Measurements from ENCODE around the gene KRT76. TPM values are rescaled to one million over a fixed set of nuclear protein-coding genes. Genes with fewer than 3 reads are reported as not detected.
A peak's percentile ranks its signal among the peaks of the same experiment; 100 is the strongest.

KRT76 gene
- total and polyA plus RNA-seq, 4 donors: not detected

DNA sequence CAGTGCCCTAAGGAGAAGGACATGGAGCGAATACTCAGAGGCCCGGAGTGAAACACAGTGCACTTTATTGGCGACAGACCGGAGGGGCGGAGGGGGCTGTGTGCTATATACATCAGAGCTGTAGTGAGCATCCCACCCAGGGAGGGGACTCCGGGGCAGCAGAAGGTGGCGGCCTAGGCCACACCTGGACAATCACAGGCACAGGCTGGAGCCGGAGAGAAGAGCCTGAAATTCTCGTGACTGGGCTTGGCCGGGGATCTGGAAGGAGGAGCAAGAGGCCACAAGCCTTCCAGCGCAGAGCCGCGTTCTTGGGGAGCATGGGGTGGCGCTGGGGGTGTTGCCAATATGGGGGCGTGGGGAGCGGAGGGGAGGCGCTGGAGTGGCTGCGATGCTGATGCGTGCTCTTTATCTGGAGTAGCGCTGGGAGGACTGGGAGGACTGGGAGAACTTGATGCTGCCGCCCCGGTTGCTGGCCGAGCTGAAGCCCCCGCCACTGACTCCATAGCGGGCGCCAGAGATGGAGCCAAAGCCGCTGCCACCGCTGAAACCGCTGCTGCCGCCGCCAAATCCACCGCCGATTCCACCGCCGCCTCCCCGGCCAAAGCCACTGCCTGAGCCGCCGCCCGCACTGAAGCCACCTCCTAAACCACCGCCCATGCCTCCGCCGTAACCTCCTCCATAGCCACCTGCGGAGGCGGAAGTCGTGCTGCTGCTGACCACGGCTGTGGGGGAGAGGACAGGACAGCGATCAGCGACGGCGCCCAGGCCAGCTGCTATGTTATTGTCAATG lies 12.7 kb upstream of the KRT76 start:
- H3K27me3 ChIP-seq (ENCODE audit: control insufficient read depth in 3 of 3, insufficient read depth in 3 of 3, low read length in 2 of 3): peaks cover 0 to 34% (median 21%) of the 10 kb centered on the region in 3 donors
- whole genome bisulfite sequencing, 2 donors: 23 to 25% methylated on average over 44 to 50 of the region's 50 CpGs
- H3K4me3 ChIP-seq: no peak overlapping the region
- H3K4me1 ChIP-seq (ENCODE audit: control insufficient read depth in 5 of 5, insufficient read depth in 5 of 5, low read length in 5 of 5): peaks cover 0 to 3% (median 0%) of the 10 kb centered on the region in 5 donors
- DNase-seq: peak in 1 of 3 donors; percentile 7
- H3K9ac ChIP-seq (ENCODE audit: insufficient read depth in 1 of 2, low read length in 2 of 2): no peak overlapping the region
- H3K27ac ChIP-seq (ENCODE audit: low read depth in 1 of 2, low read length in 1 of 2): no peak overlapping the region
- no peaks in the 10 kb centered on the region for H3K36me3 ChIP-seq (ENCODE audit: control insufficient read depth in 4 of 4, insufficient read depth in 4 of 4, low read length in 4 of 4)
- ATAC-seq (ENCODE audit: insufficient read depth, low FRiP score): no peak
- TF ChIP-seq, protein P1, sequence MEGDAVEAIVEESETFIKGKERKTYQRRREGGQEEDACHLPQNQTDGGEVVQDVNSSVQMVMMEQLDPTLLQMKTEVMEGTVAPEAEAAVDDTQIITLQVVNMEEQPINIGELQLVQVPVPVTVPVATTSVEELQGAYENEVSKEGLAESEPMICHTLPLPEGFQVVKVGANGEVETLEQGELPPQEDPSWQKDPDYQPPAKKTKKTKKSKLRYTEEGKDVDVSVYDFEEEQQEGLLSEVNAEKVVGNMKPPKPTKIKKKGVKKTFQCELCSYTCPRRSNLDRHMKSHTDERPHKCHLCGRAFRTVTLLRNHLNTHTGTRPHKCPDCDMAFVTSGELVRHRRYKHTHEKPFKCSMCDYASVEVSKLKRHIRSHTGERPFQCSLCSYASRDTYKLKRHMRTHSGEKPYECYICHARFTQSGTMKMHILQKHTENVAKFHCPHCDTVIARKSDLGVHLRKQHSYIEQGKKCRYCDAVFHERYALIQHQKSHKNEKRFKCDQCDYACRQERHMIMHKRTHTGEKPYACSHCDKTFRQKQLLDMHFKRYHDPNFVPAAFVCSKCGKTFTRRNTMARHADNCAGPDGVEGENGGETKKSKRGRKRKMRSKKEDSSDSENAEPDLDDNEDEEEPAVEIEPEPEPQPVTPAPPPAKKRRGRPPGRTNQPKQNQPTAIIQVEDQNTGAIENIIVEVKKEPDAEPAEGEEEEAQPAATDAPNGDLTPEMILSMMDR (IDR thresholded peaks at IDR 0.05; ENCODE audit: control extremely low read depth, extremely low read depth): no peak
- no peaks in the 10 kb centered on the region for H3K9me3 ChIP-seq (ENCODE audit: control insufficient read depth in 4 of 4, insufficient read depth in 3 of 4, low read length in 3 of 4)

DNA sequence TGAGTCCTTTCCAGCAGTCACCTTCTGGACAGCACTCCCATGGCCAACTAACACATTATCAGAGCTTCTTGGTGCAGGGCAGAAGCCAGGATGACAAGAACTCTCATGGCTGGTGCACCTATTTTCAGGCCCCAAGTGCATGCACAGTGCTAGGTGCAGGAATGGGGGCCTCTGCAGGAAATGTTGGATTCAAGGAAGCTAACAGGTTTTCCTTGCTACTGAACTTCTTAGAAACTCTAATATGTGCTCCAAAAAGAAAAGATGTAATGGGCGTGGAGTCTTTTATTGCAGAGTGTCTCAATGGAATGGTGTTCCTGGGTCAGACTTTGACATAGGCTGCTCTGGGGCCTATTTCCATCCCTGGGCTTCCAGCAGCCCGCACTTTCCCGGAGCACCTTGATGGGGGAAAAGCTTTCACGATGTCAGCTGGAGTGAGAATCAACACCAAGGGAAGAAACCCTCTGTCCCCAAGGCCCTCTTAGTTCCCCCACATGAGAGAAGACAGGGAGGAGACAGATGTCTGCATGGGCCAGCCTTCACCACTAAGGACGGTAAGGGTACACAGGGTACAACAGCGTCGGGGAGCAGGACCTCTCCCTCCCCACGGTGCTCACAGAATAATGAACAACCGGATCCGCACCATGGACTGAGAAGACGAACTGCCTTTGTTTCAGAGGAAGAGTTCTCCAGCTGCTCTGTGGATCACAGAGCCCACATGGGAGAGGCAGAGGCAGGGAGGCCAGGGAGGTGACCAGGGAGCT lies 11.9 kb upstream of the KRT76 start:
- Histone ChIP-seq H3K4me3 (no peak overlapping the region), H3K27me3 (ENCODE audit: control insufficient read depth in 3 of 3, insufficient read depth in 3 of 3, low read length in 2 of 3) (peaks cover 0 to 40% (median 21%) of the 10 kb centered on the region in 3 donors), H3K9me3 (ENCODE audit: control insufficient read depth in 4 of 4, insufficient read depth in 3 of 4, low read length in 3 of 4) (no peaks in the 10 kb centered on the region), H3K27ac (ENCODE audit: low read depth in 1 of 2, low read length in 1 of 2) (no peak overlapping the region), H3K36me3 (ENCODE audit: control insufficient read depth in 4 of 4, insufficient read depth in 4 of 4, low read length in 4 of 4) (no peaks in the 10 kb centered on the region), H3K4me1 (ENCODE audit: control insufficient read depth in 5 of 5, insufficient read depth in 5 of 5, low read length in 5 of 5) (peaks cover 0 to 3% (median 0%) of the 10 kb centered on the region in 5 donors), H3K9ac (ENCODE audit: insufficient read depth in 1 of 2, low read length in 2 of 2) (no peak overlapping the region)
- 95 to 96% methylated on average over 11 of the region's 11 CpGs for WGBS, 2 donors
- DNase-seq (no peak), ATAC-seq (ENCODE audit: insufficient read depth, low FRiP score) (no peak)
- TF ChIP-seq, protein P1 (IDR thresholded peaks at IDR 0.05; ENCODE audit: control extremely low read depth, extremely low read depth): no peak

DNA sequence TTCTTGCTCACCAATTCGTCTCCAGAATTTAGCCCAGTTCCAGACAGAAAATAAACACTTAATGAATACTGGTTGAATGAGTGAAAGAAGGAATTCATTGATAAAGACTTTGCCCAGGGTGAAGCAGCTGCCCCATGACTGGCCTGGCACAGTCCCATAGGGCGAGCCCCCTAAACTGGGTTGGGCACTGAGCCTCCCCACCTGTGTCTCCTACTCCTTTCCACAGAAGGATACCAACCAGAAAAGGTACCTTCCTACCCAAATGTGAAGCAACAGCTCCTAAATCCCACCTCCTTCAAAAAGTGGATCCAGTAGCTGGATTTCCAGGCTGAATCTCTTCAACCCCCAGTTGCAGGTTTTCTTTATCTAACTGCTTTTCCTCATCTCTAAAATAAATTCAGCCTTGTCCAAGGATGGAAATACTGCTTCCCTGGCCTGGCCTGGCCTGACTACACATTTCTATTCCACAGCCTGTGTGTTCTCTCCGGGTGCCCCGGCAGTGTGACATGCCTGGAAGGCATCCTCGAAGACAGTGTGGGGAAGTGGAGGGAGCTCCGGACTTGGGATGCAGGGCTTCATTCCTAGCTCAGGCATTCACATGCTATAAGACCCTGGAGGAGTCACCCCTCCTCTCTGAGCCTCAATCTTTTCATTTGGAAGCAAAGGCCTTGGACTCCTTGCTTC lies 11.2 kb upstream of the KRT76 start:
- WGBS, 2 donors: 68 to 81% methylated on average over 6 of the region's 6 CpGs
- peaks cover 0 to 47% (median 21%) of the 10 kb centered on the region in 3 donors for H3K27me3 ChIP-seq (ENCODE audit: control insufficient read depth in 3 of 3, insufficient read depth in 3 of 3, low read length in 2 of 3)
- no peaks in the 10 kb centered on the region for H3K36me3 ChIP-seq (ENCODE audit: control insufficient read depth in 4 of 4, insufficient read depth in 4 of 4, low read length in 4 of 4)

More for the DNA sequence above, 11.2 kb upstream of the KRT76 start:
- TF ChIP-seq, protein P1 (IDR thresholded peaks at IDR 0.05; ENCODE audit: control extremely low read depth, extremely low read depth): no peak
- no peak overlapping the region for H3K4me3 ChIP-seq
- H3K27ac ChIP-seq (ENCODE audit: low read depth in 1 of 2, low read length in 1 of 2): no peak overlapping the region
- DNase-seq (no peak), ATAC-seq (ENCODE audit: insufficient read depth, low FRiP score) (no peak)
- peaks cover 0 to 3% (median 0%) of the 10 kb centered on the region in 5 donors for H3K4me1 ChIP-seq (ENCODE audit: control insufficient read depth in 5 of 5, insufficient read depth in 5 of 5, low read length in 5 of 5)
- H3K9ac ChIP-seq (ENCODE audit: insufficient read depth in 1 of 2, low read length in 2 of 2): no peak overlapping the region
- H3K9me3 ChIP-seq (ENCODE audit: control insufficient read depth in 4 of 4, insufficient read depth in 3 of 4, low read length in 3 of 4): no peaks in the 10 kb centered on the region

All from lung (tissue), 12 donors.